Stimulated activated CD8-positive, alpha-beta memory T cell treated with anti-CD3 and anti-CD28 coated beads, Interleukin-15, amount 100 ng/mL, for 4 hours (primary cell): Measurements from ENCODE around the gene TNIK.
"Not testable (repeated sequence)": the region's sequence is repeated elsewhere in the genome, so short reads cannot be mapped to it uniquely, and the experiment has no call there.

Experiments
- DNase-seq, 2 donors: peaks; one replicate each; pipeline ENCODE4 v3.0.0-alpha.2; 2020; ENCODE audit warnings: low read depth in 2 of 2

TNIK gene

GRCh38 chr3:171469376-171469775, 9.2 kb upstream of the TNIK start:
- no peak for DNase-seq

DNA sequence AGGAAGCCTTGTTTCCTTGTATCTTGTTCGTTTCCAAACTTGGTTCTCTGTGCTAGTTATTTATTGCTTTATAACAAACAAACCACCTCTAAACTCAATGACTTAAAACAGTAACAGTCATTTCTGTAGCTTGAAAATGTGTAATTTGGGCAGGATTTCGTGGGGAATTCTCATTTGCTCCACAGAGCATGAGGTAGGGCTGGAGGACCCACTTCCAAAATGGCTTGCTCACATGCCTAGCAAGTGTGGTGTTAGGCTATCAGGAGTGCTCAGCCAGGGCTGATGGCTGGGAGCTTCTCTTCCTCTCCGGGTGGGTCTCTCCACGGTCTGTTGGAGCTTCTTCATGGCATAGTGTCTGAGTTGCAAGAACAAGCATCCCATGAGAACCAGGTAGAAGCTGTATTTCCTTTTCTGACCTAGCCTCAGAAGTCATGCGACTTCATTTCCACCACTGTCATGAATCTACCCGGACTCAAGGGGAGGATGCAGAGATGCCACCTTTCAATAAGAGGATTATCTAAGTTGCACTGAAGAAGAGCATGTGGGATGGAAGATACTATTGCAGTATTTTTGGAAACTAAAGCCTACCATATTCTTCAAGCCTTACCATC, 8.2 kb upstream of the TNIK start:
- DNase-seq: no peak

- no peak for DNase-seq
Measured at GRCh38 chr3:171465763-171466162, 5.6 kb upstream of the TNIK start.

- no peak for DNase-seq
Measured at GRCh38 chr3:171464462-171464861, 4.3 kb upstream of the TNIK start.

GRCh38 chr3:171462224-171462623, 2.0 kb upstream of the TNIK start:
- no peak for DNase-seq

DNA sequence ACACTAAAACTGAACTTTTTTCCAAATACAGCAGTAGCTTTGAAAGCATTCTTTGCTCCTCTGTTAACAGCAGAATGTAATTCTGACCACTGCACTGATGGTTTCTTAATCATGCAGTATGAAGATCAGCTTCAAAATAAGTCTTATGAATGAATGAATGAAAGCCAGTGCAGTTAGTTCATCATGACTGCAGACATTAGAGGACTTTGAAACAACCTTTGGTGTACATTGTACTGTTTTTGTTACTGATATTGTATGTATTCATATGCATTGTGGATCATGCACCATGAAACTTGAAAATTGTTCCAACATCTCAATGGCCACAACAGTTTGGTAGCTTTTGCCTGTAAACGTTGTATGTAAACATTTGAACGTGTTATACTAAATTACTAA, 1.3 kb upstream of the TNIK start:
- DNase-seq: no peak

DNA sequence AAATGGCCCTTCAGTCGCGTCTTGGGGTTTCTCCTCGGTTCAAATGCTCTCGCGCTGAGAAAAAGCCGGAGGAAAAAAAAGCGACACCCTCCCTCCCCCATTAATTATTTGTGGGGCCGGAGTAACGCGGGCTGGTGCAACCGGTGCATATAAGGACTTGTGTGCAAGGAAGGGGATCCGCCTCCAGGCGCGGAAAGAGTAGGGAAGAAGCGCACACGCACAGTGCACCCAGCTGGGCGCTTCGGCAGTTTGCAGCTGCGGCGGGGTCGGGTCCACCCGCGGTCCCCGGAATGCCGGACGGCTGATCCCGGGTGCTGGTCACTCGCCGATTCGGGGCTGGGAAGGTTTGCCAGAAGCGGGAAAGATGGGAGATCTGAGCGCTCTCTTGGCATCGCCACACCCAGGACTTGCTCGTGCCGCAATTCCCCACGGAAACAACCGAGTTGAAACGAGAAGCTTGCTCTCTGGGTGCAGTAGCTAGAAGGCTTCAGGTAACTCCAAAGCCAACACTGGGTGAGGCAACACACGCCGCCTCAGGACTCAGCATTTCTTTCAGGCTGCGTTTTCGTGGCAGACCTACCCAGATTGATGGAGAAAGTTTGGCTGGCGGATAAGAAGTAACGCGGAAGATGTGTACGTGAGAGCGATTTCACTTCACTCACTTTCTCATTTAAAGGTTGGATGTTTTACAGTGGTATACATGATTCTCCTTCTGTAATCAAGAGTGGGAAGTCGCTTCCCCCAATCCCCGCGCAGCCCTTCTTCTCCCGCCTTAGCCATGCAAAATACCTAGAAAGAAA, 720 bp upstream of the TNIK start:
- peak in 1 of 2 donors; percentile 3 for DNase-seq

- DNase-seq: peak; percentile 16 to 21
Measured at GRCh38 chr3:171459137-171459941, 866 bp downstream of the TNIK start.

GRCh38 chr3:171458864-171459136, 1.4 kb downstream of the TNIK start:
- no peak for DNase-seq

GRCh38 chr3:171458071-171458863, 1.9 kb downstream of the TNIK start:
- DNase-seq: peak; percentile 14 to 28

- peak in 1 of 2 donors; percentile 1 for DNase-seq
Measured at GRCh38 chr3:171457607-171458061, 2.6 kb downstream of the TNIK start.

DNA sequence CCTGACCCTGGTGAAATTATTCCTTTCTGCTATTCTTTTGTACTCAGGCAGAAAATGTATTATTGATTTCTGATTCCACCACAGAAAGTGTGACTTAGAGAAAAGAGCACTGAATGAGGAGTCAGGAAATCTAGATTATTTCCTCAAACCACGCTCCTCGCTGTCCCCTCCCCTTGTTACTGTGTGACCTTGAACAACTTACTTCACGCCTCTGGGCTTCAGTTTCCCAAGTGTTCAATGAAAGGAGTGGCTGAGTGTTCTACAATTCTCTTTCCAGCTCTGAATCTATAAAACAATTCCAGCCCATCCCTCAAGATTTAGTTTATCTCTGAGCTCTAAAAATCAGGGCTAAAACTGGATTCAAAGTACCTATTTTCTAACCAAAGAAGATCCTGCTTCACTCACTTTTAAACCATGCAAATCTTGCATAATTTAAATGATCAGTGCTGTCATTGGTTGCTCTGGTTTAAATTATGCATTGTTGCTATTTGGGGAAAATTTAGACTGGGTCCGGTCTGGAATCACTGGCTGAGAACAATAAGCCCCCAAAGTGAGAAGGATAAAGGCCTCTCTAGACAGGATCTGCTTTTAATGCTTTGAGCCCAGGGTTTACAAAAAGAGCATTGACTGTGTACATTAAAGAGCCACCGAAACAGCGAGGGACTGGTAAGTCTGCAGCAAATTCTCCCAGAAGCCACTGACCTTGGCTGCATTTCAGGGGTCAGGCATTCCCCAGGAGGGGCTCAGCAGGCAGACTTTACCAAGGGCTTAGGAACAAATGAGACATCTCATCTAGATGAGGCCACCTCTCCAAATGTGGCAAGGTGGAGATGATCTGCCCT, 3.2 kb downstream of the TNIK start:
- DNase-seq: no peak

DNA sequence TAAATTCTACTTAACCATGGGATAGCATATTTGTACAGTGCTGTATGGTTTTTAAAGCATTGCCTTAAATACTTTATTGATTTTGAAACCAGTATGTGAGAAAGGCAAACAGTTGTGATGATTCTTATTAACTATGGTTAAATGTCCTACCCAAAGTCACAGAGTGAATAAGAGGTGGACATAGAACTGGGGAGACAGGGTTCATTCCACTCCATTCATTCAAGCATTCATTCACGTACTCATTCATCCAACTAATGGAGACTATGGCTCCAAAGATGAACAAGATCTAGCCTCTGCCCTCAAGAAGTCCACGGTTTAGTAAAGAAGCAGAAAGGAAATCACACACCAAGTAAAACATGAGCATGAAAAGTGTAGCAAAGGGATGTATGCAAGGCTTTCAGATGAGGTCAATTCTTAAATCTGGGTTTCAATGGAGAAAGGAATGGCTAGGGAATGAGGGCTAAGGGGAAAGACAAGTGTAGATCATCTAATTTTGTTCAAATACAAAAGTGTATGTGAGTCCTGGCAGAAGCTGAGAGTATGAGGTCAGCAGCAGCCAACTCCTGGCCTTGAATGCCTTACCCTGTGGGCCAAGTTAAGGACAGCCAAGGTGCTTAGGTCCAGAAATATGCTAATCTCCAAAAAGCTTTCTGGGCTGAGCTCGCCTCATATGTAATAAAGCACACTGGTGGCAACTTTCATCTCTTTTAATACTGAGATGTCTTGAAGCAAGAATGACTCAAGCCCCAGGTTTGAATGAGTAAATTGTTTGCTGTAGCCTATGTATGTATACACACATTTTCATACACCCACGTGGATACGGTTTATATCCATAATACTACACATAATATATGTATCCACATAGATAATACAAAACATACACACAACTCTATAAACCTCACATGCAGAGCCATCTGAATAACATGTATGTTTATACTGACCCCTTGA, 4.3 kb downstream of the TNIK start:
- DNase-seq: no peak

DNA sequence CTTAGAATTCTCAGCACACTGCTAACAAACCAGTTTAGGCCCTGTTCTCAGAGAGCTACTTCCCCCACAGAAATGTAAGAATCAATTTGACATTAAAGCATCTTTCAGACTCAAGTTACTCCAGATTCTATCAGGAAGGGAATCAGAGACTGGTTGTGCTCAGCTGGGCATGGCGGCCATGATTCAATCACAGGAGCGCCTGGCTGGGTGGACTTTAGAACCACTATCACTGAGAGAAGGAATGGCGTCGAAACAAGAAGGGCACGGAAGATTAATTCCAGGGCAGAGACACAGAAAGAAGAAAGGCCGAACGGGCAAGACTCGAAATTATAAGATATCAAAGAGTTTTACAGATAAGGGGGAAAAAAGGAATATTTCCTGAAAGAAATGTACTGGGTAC, 6.2 kb downstream of the TNIK start:
- DNase-seq: no peak

GRCh38 chr3:171453180-171453886, 6.9 kb downstream of the TNIK start:
- DNase-seq: no peak

GRCh38 chr3:171452328-171452727, 7.9 kb downstream of the TNIK start:
- no peak for DNase-seq

DNA sequence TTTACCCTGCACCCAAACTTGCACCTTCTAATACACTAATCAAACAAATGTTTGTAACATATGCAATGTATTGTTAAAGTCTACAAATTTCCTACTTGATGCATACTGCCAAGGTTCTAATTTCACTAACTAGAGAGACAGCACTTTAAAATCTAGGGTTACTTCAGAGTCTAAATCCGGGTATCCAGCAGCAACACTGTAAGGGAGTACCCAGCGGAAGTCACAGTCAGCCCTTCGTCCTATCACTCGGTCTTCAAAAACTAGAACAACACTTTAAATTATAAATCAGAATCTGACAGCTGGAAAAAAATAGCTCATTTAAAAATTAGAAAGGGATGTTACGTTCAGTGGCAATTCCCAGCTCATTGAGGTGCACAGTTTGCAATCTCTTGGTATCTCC, 8.3 kb downstream of the TNIK start:
- DNase-seq: no peak

DNA sequence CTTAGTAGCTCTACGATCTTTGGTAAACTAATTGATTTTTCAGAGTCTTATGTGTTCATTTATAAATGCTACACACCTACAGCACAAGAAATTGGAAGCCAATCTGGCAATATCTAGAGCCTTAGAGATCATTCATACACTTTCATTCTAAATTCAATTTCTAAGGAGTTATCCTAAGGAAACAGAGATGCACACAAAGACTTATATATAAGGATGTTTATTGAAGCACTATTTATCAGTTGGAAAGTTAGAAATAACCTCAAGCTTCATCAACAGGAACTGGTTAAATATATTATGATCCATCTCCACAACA, 12.7 kb downstream of the TNIK start:
- not testable (repeated sequence) for DNase-seq

GRCh38 chr3:171446801-171447578, 13.2 kb downstream of the TNIK start:
- no peak for DNase-seq
